Prostate gland (tissue), 2 donors: ENCODE results near the gene PAGE2B. TPM values are rescaled to one million over a fixed set of nuclear protein-coding genes. Genes with fewer than 3 reads are reported as not detected.
"Not testable (repeated sequence)": the region's sequence is repeated elsewhere in the genome, so short reads cannot be mapped to it uniquely, and the experiment has no call there.

ENCODE experiments used
- DNase-seq: peaks from one replicate; pipeline ENCODE4 v3.0.0-alpha.2; 2019; ENCODE audit warnings: low spot score
- H3K27ac ChIP-seq, 2 donors: fragments of 200-600 bp; sonication (generic); 2 replicates each; pipeline ENCODE4 v1.5.1; 2017 to 2019
- H3K27me3 ChIP-seq: fragments of 200-600 bp; sonication (generic); replicated peaks from 2 replicates; pipeline ENCODE4 v1.5.1; 2019; ENCODE audit not compliant: insufficient read depth
- H3K36me3 ChIP-seq, 2 donors: fragments of 200-600 bp; sonication (generic); 1 replicate in 1 of 2; 2 replicates in 1 of 2; pipeline versions ENCODE4 v1.5.1 to v1.8.1; 2017 to 2019
- H3K4me1 ChIP-seq: fragments of 200-600 bp; sonication (generic); replicated peaks from 2 replicates; pipeline ENCODE4 v1.5.1; 2019
- H3K4me3 ChIP-seq, 2 donors: fragments of 200-600 bp; sonication (generic); 2 replicates each; pipeline ENCODE4 v1.5.1; 2017 to 2019
- H3K9me3 ChIP-seq: fragments of 200-600 bp; sonication (generic); 2 replicates; pipeline ENCODE4 v1.5.1; 2017
- CTCF ChIP-seq, 4 experiments: fragments of 200-600 bp in 2 of 4; fragments of 450-650 bp in 2 of 4; sonication (generic) in 2 of 4; IDR thresholded peaks; 1 replicate in 3 of 4; 2 replicates in 1 of 4; pipeline ENCODE4 v1.5.1; 2016 to 2019; ENCODE audit warnings: antibody characterized with exemption in 4 of 4, mild to moderate bottlenecking in 2 of 4, moderate library complexity in 2 of 4
- POLR2A ChIP-seq: fragments of 450-650 bp; IDR thresholded peaks from one replicate; pipeline ENCODE4 v1.6.1; 2016; ENCODE audit warnings: antibody characterized with exemption, mild to moderate bottlenecking
- POLR2AphosphoS5 ChIP-seq: sonication (generic); formaldehyde crosslinking; IDR thresholded peaks from one replicate; pipeline ENCODE4 v1.6.1; 2017; ENCODE audit warnings: antibody characterized with exemption
- WGBS: methylation state at CpG from one replicate; pipeline ENCODE4 v1.1.5; 2018; 5-methylcytosine and 5-hydroxymethylcytosine counted together
- intact Hi-C: fragments of 100-400 bp; cut with DNase I; formaldehyde crosslinking; loops from one replicate; pipeline ENCODE4 v1.14.2; 2022
- total RNA-seq, 2 donors: library from RNA; depleted of rRNA; stranded (reverse); fragments of >200 nt; gene quantifications; one replicate each; pipeline ENCODE4 v1.1.0, GENCODE V29; 2016

PAGE2B gene
- total RNA-seq, 2 donors from 2014 or later: 17.3 TPM; not detected in 1

- H3K27ac ChIP-seq: no peak overlapping the region
- WGBS: 25% methylated on average over 7 of the region's 7 CpGs
- H3K36me3 ChIP-seq: no peaks in the 10 kb centered on the region
- H3K27me3 ChIP-seq: no peaks in the 10 kb centered on the region
- no peak for DNase-seq
- no peak overlapping the region for H3K4me3 ChIP-seq
- no peaks in the 10 kb centered on the region for H3K4me1 ChIP-seq
- no peaks in the 10 kb centered on the region for H3K9me3 ChIP-seq
- TF ChIP-seq CTCF (IDR thresholded peaks at IDR 0.05) (no peak), POLR2A (no peak), POLR2AphosphoS5 (no peak)
- intact Hi-C loops: no loop called here
Measured at GRCh38 chrX:55109306-55109705, 34.5 kb downstream of the PAGE2B start.

GRCh38 chrX:55111578-55112254 lies 36.9 kb downstream of the PAGE2B start:
- Histone ChIP-seq H3K4me3 (no peak overlapping the region), H3K36me3 (no peaks in the 10 kb centered on the region), H3K4me1 (no peaks in the 10 kb centered on the region), H3K27ac (no peak overlapping the region), H3K27me3 (no peaks in the 10 kb centered on the region), H3K9me3 (no peaks in the 10 kb centered on the region)
- TF ChIP-seq POLR2AphosphoS5 (no peak), POLR2A (no peak), CTCF (IDR thresholded peaks at IDR 0.05) (no peak)
- intact Hi-C loops: no loop called here
- 68% methylated on average over 8 of the region's 8 CpGs for WGBS
- no peak for DNase-seq

GRCh38 chrX:55116589-55116988 lies 41.8 kb downstream of the PAGE2B start:
- intact Hi-C loops, H3K4me1 ChIP-seq, DNase-seq, H3K27me3 ChIP-seq, H3K9me3 ChIP-seq, H3K36me3 ChIP-seq, H3K27ac ChIP-seq, H3K4me3 ChIP-seq: not testable (repeated sequence)
- WGBS: 37% methylated on average over 7 of the region's 7 CpGs

- intact Hi-C loops: no loop called here
- Histone ChIP-seq H3K9me3 (no peaks in the 10 kb centered on the region), H3K36me3 (no peaks in the 10 kb centered on the region), H3K4me1 (no peaks in the 10 kb centered on the region), H3K4me3 (no peak overlapping the region), H3K27ac (no peak overlapping the region), H3K27me3 (no peaks in the 10 kb centered on the region)
- 95% methylated on average over 3 of the region's 3 CpGs for WGBS
- DNase-seq: no peak
- TF ChIP-seq POLR2AphosphoS5 (no peak), POLR2A (no peak), CTCF (IDR thresholded peaks at IDR 0.05) (no peak)
Measured at GRCh38 chrX:55118574-55118973, 43.7 kb downstream of the PAGE2B start.

- Histone ChIP-seq H3K4me1 (no peaks in the 10 kb centered on the region), H3K9me3 (no peaks in the 10 kb centered on the region), H3K4me3 (no peak overlapping the region), H3K36me3 (no peaks in the 10 kb centered on the region), H3K27me3 (no peaks in the 10 kb centered on the region), H3K27ac (no peak overlapping the region)
- TF ChIP-seq POLR2AphosphoS5 (no peak), CTCF (IDR thresholded peaks at IDR 0.05) (no peak), POLR2A (no peak)
- DNase-seq: no peak
- intact Hi-C loops: no loop called here
Measured at GRCh38 chrX:55119271-55119670, 44.4 kb downstream of the PAGE2B start.
